Left colon (tissue), 2 donors: ENCODE data around the gene RAB11FIP5. TPM values are rescaled to one million over a fixed set of nuclear protein-coding genes. Genes with fewer than 3 reads are reported as not detected.

ENCODE experiments used
- ATAC-seq: fragments of 200-7000 bp; cut with Tn5 transposase; one replicate; pipeline ENCODE4 v1.9.1; 2020; ENCODE audit warnings: mild to moderate bottlenecking, moderate library complexity
- DNase-seq, 2 donors: peaks; one replicate each; pipeline ENCODE4 v3.0.0-alpha.2; 2020
- intact Hi-C, 2 donors: fragments of 100-400 bp; cut with DNase I in 1 of 2; cut with micrococcal nuclease in 1 of 2; formaldehyde crosslinking; loops; one replicate each; pipeline versions ENCODE4 v1.11.2 to v1.14.0; 2022; cut with DNase I, micrococcal nuclease
- total RNA-seq, 2 donors: library from RNA; stranded (reverse); fragmentation: NEBNext Ultra II Directional; extraction: Animal tissue kit (Norgen Biotek cat#: 25700); gene quantifications; one replicate each; pipeline ENCODE4 v1.2.1, GENCODE V29; 2021
- donor health status: DM: no; HTN: no; CAD: no.
- donor health status: DM: yes; HTN: yes; CAD: no.

RAB11FIP5 gene
- total RNA-seq, 2 donors from 2014 or later, result 19.3 to 19.7 TPM

- intact Hi-C loops, result no loop called here
- ATAC-seq (no peak), DNase-seq (no peak)
These were observed 68.6 kb downstream of the RAB11FIP5 start for GRCh38 chr2:73043929-73044832.

GRCh38 chr2:73043276-73043675, 69.5 kb downstream of the RAB11FIP5 start:
- no peak for DNase-seq
- no peak for ATAC-seq
- intact Hi-C loops, result no loop called here

- intact Hi-C loops, result no loop called here
- no peak for DNase-seq
- ATAC-seq, result peak; percentile 44
These were observed 74.7 kb downstream of the RAB11FIP5 start for GRCh38 chr2:73037947-73038585.

- no peak for DNase-seq
These were observed 76.0 kb downstream of the RAB11FIP5 start for GRCh38 chr2:73036766-73037165.

GRCh38 chr2:73035899-73036711, 76.6 kb downstream of the RAB11FIP5 start:
- ATAC-seq (no peak), DNase-seq (no peak)
- intact Hi-C loops, result no loop called here

More at GRCh38 chr2:73036766-73037165, 76.0 kb downstream of the RAB11FIP5 start:
- ATAC-seq, result no peak
- intact Hi-C loops, result no loop called here

- no peak for ATAC-seq
- no peak for DNase-seq
- intact Hi-C loops, result no loop called here
These were observed 77.9 kb downstream of the RAB11FIP5 start for GRCh38 chr2:73034661-73035375.

GRCh38 chr2:73033766-73034381, 78.9 kb downstream of the RAB11FIP5 start:
- no peak for DNase-seq
- intact Hi-C loops, result no loop called here
- ATAC-seq, result no peak

GRCh38 chr2:73033142-73033765, 79.5 kb downstream of the RAB11FIP5 start:
- DNase-seq (peak in 1 of 2 donors; percentile 54), ATAC-seq (peak; percentile 35)
- intact Hi-C loops, result no loop called here

GRCh38 chr2:73032702-73033097, 80.0 kb downstream of the RAB11FIP5 start:
- intact Hi-C loops, result no loop called here
- ATAC-seq (peak; percentile 22), DNase-seq (no peak)

GRCh38 chr2:73031725-73032701, 80.7 kb downstream of the RAB11FIP5 start:
- intact Hi-C loops, result no loop called here
- ATAC-seq, result peak; percentile 84
- peak; percentile 76 to 83 for DNase-seq

GRCh38 chr2:73031095-73031678, 81.6 kb downstream of the RAB11FIP5 start:
- ATAC-seq, result no peak
- intact Hi-C loops, result no loop called here

GRCh38 chr2:73028841-73029240, 83.9 kb downstream of the RAB11FIP5 start:
- ATAC-seq, result no peak
- intact Hi-C loops, result no loop called here
- no peak for DNase-seq

More at GRCh38 chr2:73031095-73031678, 81.6 kb downstream of the RAB11FIP5 start:
- DNase-seq, result no peak

- intact Hi-C loops, result no loop called here
These were observed 85.4 kb downstream of the RAB11FIP5 start for GRCh38 chr2:73027340-73027739.

GRCh38 chr2:73023497-73023896, 89.3 kb downstream of the RAB11FIP5 start:
- DNase-seq, result no peak
- intact Hi-C loops, result no loop called here
- no peak for ATAC-seq

More at GRCh38 chr2:73027340-73027739, 85.4 kb downstream of the RAB11FIP5 start:
- DNase-seq, result no peak
- no peak for ATAC-seq
